HEK293 (cell line): Measurements from ENCODE around the gene MIA3.

ENCODE experiments used
- KLF8 ChIP-seq: fragments of 450-650 bp; formaldehyde crosslinking; IDR thresholded peaks from 2 replicates; pipeline ENCODE4 v1.5.1; 2016; ENCODE audit warnings: missing biosample characterization, missing genetic modification characterization
- ZNF280D ChIP-seq: fragments of 450-650 bp; formaldehyde crosslinking; IDR thresholded peaks from 2 replicates; pipeline ENCODE4 v1.5.1; 2016; ENCODE audit warnings: missing biosample characterization, missing genetic modification characterization
- ZNF302 ChIP-seq: fragments of 450-650 bp; formaldehyde crosslinking; IDR thresholded peaks from 2 replicates; pipeline ENCODE4 v1.5.1; 2016; ENCODE audit warnings: missing biosample characterization, missing genetic modification characterization, low read depth
- ZNF529 ChIP-seq: fragments of 450-650 bp; formaldehyde crosslinking; IDR thresholded peaks from 2 replicates; pipeline ENCODE4 v1.5.1; 2017; ENCODE audit warnings: missing genetic modification characterization, missing biosample characterization; ENCODE audit not compliant: insufficient replicate concordance
- ZNF580 ChIP-seq: fragments of 450-650 bp; formaldehyde crosslinking; IDR thresholded peaks from 2 replicates; pipeline ENCODE4 v1.5.1; 2016; ENCODE audit warnings: missing biosample characterization, missing genetic modification characterization
- ZNF639 ChIP-seq: fragments of 450-650 bp; formaldehyde crosslinking; IDR thresholded peaks from 2 replicates; pipeline ENCODE4 v1.5.1; 2016; ENCODE audit warnings: missing biosample characterization, missing genetic modification characterization
- TF ChIP-seq, protein P1 (sequence below): fragments of 450-650 bp; formaldehyde crosslinking; IDR thresholded peaks from 2 replicates; pipeline ENCODE4 v1.5.1; 2016; ENCODE audit warnings: missing biosample characterization, missing genetic modification characterization
- TF ChIP-seq, protein P2 (sequence below): fragments of 450-650 bp; IDR thresholded peaks from 2 replicates; pipeline ENCODE4 v1.5.1; 2018; ENCODE audit warnings: missing biosample characterization, mild to moderate bottlenecking, missing genetic modification characterization
- TF ChIP-seq, protein P3 (sequence below): fragments of 450-650 bp; formaldehyde crosslinking; IDR thresholded peaks from 2 replicates; pipeline ENCODE4 v1.5.1; 2016; ENCODE audit warnings: missing biosample characterization, missing genetic modification characterization

- TF ChIP-seq ZNF280D (no peak), ZNF529 (tag by site-specific recombination) (no peak), ZNF302 (tag by site-specific recombination) (no peak), ZNF580 (no peak), KLF8 (tag by site-specific recombination) (no peak), ZNF639 (tag by site-specific recombination) (no peak)
- TF ChIP-seq, protein P1, sequence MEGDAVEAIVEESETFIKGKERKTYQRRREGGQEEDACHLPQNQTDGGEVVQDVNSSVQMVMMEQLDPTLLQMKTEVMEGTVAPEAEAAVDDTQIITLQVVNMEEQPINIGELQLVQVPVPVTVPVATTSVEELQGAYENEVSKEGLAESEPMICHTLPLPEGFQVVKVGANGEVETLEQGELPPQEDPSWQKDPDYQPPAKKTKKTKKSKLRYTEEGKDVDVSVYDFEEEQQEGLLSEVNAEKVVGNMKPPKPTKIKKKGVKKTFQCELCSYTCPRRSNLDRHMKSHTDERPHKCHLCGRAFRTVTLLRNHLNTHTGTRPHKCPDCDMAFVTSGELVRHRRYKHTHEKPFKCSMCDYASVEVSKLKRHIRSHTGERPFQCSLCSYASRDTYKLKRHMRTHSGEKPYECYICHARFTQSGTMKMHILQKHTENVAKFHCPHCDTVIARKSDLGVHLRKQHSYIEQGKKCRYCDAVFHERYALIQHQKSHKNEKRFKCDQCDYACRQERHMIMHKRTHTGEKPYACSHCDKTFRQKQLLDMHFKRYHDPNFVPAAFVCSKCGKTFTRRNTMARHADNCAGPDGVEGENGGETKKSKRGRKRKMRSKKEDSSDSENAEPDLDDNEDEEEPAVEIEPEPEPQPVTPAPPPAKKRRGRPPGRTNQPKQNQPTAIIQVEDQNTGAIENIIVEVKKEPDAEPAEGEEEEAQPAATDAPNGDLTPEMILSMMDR (tag by site-specific recombination) = no peak
- TF ChIP-seq, protein P2, sequence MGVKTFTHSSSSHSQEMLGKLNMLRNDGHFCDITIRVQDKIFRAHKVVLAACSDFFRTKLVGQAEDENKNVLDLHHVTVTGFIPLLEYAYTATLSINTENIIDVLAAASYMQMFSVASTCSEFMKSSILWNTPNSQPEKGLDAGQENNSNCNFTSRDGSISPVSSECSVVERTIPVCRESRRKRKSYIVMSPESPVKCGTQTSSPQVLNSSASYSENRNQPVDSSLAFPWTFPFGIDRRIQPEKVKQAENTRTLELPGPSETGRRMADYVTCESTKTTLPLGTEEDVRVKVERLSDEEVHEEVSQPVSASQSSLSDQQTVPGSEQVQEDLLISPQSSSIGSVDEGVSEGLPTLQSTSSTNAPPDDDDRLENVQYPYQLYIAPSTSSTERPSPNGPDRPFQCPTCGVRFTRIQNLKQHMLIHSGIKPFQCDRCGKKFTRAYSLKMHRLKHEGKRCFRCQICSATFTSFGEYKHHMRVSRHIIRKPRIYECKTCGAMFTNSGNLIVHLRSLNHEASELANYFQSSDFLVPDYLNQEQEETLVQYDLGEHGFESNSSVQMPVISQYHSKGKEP (tag by site-specific recombination) = no peak
- TF ChIP-seq, protein P3, sequence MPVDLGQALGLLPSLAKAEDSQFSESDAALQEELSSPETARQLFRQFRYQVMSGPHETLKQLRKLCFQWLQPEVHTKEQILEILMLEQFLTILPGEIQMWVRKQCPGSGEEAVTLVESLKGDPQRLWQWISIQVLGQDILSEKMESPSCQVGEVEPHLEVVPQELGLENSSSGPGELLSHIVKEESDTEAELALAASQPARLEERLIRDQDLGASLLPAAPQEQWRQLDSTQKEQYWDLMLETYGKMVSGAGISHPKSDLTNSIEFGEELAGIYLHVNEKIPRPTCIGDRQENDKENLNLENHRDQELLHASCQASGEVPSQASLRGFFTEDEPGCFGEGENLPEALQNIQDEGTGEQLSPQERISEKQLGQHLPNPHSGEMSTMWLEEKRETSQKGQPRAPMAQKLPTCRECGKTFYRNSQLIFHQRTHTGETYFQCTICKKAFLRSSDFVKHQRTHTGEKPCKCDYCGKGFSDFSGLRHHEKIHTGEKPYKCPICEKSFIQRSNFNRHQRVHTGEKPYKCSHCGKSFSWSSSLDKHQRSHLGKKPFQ (tag by site-specific recombination) = no peak
These were observed 6.3 kb downstream of the MIA3 start for GRCh38 chr1:222624214-222624613.
